ENCODE measurements around the gene INPPL1.

INPPL1 gene

DNA sequence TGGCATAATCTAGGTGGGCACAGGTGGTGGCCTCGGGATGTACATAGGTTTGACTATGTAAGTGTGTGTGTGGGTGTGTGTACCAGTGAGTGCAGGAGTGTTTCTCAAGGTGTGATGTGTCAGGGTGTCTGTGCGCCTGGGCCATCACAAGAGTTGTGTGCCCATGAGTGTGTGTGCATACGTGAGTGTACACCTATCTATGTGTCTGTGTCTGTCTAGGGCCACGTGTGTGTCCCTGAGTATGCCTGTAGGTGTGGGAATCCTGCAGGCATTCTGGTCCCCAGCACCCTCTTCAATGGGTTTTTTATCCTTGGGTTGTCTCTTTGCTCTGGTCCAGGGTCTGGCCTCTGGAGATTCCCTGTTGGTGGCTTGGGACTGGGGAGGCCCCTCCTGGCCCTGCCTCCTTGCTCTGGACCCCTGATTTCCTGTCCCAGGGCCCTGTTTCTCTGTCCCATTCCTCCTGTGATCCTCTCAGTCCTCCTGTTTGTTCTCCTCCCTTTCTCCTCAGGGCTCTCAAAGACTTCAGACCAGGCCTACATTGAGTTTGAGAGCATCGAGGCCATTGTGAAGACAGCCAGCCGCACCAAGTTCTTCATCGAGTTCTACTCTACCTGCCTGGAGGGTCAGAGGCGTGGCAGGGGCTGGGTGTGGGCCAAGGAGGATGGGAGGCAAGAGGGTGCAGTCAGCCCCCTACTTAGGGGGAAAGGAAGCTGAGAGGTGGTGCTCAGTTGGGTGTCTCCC, 9.4 kb downstream of the INPPL1 start:
- DNase-seq: no peak

DNA sequence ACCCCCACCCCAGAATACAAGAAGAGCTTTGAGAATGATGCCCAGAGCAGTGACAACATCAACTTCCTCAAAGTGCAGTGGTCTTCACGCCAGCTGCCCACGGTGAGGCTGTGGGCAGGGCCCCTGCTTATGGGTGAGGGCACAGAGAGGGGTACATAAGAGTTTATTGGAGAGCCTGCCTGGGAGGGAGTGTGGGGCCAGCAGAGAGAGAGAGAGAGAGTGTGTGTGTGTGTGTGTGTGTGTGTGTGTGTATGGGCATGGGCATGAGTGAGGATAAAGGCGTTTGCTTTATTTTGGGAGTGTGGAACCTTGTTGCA, 9.9 kb downstream of the INPPL1 start:
- no peak for DNase-seq

DNA sequence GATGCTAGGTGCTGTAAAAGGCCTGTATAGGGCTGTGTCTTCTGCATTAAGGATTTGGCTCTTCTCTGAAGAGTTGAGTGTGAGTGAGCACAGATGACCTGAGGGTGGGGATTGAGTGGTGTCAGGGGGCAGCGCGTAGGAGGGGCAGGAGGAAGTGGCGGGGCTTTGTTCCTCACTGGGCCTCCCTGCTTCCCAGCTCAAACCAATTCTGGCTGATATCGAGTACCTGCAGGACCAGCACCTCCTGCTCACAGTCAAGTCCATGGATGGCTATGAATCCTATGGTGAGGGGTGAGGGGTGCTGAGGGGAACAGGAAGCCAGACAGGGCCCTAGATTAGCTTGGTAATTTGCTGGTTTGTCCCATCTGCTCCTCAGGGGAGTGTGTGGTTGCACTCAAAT, 10.4 kb downstream of the INPPL1 start:
- DNase-seq: no peak

DNA sequence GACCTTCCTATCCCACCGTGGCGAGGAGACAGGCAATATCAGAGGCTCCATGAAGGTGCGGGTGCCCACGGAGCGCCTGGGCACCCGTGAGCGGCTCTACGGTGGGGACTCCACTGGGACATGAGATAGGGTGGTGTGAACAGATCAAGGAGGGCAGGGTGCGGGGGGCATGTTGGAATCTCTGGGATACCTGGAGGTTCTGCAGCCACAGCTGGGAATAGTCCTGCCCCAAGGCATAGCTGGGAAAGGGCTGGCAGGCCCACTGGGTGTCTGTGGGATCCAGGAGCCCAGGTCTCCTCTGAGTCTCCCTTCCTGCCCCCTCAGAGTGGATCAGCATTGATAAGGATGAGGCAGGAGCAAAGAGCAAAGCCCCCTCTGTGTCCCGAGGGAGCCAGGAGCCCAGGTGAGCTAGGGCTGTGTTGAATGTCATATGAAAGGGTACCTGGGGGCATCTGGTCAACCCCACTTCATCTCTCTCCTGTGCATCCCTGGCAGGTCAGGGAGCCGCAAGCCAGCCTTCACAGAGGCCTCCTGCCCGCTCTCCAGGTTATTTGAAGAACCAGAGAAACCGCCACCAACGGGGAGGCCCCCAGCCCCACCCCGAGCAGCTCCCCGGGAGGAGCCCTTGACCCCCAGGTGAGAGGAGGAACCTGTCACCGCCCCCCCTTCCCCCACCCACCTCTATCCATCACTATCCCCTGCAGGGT, 10.9 kb downstream of the INPPL1 start:
- no peak for DNase-seq

DNA sequence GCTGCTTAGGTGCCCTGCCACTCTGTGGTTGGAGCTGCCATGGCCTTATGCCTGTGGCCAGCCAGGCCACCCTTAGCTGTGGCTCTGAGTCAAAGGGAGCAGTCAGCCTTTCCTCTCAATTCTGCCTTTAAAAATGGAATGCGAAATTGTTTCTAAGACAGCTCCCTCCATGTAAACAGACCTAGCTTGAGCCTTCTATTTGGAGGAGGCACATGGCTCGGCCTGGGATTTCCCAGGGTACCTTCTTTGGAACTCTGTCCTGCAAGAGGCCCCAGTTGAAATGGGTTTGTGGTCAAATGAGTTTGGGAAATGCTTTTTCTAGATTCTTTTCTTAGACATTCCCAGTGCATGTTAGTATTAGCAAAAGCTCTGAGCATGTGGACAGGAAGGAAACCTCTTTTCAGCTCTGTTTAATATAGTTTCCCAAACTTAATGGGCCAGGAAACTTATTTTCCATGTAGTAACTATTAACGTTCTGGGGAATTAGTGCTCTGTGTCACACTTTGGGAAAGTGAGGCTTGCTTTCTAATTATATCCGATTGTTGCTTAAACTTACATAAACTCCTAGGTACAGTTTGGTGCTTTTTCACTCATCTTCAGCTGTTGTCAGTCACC, 11.6 kb downstream of the INPPL1 start:
- no peak for DNase-seq

DNA sequence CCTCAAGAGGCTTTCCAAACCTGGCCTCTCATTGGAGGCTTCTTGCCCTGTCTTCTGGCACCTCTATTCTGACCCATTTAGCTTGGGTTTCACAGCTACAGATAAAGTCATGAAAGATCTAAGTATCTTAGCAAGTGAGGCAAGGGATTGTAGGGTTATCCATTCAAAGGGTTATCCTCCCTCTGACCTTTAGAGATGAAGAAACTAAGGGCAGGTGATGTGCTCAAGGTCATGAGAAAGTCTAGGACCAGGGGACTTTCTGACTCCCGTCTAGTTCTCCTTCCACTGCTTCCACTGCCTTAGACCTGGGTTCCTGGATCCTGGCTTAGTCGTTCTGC, 12.2 kb downstream of the INPPL1 start:
- DNase-seq: no peak

DNA sequence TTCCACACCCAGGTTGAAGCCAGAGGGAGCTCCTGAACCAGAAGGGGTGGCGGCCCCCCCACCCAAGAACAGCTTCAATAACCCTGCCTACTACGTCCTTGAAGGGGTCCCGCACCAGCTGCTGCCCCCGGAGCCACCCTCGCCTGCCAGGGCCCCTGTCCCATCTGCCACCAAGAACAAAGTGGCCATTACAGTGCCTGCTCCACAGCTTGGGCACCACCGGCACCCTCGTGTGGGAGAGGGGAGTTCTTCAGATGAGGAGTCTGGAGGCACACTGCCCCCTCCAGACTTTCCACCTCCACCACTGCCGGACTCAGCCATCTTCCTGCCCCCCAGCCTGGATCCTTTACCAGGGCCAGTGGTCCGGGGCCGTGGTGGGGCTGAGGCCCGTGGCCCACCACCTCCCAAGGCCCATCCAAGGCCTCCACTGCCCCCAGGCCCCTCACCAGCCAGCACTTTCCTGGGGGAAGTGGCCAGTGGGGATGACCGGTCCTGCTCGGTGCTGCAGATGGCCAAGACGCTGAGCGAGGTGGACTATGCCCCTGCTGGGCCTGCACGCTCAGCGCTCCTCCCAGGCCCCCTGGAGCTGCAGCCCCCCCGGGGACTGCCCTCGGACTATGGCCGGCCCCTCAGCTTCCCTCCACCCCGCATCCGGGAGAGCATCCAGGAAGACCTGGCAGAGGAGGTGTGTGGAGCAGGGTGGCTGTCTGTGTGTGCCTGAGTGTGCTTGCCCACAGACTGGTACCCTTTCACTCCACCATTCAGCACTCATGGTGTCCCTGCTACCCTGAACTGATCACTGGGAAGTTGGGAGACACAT, 12.8 kb downstream of the INPPL1 start:
- DNase-seq: no peak

DNA sequence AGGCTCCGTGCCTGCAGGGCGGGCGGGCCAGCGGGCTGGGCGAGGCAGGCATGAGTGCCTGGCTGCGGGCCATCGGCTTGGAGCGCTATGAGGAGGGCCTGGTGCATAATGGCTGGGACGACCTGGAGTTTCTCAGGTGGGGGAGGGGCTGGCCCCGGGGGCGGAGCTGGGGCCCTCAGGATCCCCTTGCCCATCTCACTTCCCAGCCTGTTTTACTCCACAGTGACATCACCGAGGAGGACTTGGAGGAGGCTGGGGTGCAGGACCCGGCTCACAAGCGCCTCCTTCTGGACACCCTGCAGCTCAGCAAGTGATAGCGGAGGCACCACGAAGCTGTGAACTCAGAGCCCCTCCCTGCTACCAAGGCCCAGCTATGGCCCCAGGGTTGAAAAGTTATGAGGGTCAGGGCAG, 13.5 kb downstream of the INPPL1 start:
- DNase-seq: peak; percentile 32

DNA sequence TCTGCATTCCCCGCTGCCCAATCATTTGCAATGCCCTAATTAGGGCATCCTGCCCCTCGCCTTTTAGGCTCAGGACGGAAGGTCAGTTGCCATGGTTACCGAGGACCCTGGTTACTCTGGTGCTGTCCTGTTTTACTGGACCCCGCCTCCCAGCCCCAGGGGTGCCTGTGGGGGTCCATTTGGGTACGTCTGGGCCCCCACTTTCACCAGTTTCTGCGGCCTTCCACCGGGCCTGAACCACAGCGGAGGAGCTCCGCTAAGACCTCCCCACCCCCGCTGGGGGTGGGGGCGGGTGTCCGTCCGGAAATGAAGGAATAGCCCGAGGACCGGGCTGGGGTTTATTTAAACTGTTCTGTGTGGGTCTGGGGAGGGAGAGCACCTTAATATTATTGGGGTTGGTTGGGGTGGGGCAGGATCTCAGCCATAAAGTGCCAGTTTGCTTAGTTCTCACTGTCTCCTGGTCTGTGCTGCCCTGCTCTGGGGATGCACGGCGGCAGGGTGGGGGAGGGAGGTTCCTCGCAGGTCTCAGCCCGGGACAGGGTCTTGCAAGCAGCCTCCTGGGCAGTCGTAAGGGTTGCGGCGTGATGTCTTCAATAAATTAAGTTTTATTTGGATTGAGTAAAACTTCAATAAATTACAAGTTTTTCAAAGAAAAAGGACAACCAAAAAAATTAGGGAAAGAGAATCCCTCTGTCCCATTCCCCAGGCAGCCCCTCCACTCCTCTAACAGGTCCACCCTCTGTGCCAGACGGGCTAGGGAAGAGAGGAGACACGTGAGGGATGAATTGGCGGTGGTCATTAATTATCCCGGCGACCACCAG, 14.1 kb downstream of the INPPL1 start:
- no peak for DNase-seq

DNA sequence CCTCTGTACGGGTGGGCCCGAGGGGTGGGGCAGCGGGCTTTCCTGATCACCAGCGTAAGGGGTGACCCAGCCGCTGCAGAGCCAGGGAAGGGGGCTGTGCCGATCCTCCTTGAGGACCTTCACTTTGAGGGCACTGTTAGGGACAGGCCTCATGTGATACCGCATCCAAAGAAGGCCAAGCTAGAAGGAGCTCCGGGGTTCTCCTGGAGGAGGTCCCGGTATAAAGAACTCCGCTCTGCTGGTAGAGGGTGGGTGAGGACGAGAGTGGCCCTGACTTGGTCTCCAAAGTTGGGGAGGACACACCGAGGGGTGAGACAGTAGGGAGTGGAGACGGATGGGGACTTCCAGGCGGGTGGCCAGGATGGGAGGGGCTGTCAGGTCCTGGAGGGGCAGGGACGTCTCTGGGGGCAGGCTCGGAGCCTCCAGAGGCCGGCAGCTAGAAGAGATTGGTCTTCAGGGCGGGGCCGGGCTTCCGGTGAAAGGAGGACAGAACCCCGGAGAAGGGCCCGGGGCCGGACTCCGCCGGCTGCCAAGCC, 14.8 kb downstream of the INPPL1 start:
- DNase-seq: no peak

DNA sequence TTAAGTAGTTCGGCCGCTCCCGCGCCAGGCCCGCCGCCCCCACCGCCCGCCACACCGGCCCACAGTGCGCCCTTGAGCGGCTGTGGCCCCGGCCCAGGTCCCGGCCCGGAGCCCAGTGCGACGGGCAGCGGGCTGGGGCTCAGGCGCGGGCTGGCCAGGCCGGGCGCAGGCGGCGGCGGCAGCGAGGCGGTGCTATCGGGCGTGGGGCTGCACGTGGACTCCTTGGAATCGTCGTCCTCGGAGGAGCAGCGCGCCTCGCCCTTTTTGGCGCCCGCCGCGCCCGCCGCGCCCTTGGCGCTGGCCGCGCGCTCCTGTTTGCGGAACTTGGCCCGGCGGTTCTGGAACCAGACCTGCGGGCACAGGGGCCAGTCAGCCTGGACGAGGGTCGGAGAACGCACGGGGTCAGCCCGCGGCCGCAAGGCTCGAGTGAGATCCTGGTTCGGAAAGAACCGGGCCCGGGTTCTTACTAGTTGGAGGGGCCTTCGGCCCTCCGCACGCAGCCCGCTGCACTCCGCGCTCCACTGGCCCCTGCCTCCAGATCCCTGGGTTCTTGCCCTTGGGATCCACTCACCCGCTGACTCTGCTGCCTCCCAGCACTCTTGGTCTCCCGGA, 15.4 kb downstream of the INPPL1 start:
- DNase-seq: no peak

DNA sequence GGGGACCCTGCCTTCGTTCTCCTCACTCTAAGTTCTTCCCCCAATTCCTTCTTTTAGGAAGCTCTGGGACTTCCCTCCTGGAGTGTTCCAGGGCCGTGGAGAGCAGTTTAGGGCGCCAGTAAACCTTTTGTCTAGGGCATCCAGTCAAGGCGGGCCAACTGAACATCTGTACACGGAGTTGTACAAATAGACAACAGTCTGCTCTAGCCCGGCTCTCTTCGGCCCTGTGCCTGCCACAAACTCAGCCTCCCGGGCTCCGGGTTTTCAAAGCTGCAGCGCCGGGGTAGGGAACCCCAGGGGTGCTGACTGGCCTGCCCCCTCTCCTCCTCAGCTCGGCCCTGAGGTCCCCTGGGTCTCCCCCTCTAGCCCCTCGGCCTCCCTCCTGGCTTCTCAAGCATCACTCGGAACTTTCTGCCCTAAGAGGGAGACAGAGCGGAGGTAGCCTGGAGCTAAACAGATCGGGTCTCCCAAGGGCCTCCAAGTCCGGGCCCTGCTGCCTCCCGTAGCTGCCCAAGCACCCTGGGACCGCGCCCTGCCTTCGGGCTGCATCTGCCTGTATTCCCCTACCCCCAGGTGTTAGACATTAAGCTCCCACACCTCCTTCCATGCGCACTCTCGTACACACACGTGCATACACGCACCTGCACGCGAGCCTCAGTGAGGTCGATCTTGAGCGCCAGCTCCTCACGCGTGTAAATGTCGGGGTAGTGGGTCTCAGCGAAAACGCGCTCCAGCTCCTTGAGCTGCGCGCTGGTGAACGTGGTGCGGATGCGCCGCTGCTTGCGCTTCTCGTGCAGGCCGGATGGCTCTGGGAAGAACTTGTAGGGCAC, 16.1 kb downstream of the INPPL1 start:
- peak; percentile 34 for DNase-seq

DNA sequence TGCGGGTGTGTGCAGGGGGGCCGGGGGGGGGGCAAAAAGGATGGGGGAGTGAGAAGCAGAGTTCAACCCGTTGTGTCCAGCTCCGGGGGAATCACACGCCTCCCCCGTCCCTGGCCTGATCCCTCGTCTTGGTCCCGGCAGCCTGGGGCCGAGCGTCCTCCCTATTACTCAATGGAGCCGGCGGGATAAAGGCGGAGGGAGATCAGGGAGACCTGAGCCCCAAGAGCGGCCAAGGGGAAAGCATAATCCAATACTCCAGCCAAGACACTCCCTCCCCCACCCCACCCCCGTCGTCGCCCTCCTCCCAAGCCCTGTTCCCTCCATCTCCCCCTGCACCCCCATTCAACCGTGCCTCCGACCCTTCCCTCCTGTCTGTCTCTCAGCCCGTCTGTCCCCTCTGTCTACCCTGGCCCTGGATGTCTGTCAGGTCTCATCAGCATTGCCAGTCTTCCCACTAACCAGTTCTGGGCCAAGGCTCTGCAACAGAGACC, 16.8 kb downstream of the INPPL1 start:
- DNase-seq: no peak

DNA sequence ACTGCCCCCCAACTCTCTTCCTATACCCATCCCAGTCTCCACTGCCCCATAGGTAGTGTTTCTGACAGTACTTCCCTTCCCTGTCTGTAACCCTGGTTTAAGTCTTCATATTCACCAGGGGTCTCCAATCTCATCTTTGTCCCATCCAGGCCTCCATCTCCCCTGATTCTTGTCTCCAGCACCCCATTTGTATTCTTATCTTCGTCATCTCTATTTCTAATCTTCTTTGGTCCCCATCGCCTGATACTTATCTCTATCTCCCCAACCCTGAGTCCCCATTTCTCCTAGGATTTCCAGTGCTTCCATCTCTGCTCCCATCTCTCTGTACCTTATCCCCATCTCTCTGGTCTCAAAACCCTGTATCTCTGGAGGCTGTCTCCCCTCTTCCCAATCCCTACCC, 17.6 kb downstream of the INPPL1 start:
- DNase-seq: no peak

DNA sequence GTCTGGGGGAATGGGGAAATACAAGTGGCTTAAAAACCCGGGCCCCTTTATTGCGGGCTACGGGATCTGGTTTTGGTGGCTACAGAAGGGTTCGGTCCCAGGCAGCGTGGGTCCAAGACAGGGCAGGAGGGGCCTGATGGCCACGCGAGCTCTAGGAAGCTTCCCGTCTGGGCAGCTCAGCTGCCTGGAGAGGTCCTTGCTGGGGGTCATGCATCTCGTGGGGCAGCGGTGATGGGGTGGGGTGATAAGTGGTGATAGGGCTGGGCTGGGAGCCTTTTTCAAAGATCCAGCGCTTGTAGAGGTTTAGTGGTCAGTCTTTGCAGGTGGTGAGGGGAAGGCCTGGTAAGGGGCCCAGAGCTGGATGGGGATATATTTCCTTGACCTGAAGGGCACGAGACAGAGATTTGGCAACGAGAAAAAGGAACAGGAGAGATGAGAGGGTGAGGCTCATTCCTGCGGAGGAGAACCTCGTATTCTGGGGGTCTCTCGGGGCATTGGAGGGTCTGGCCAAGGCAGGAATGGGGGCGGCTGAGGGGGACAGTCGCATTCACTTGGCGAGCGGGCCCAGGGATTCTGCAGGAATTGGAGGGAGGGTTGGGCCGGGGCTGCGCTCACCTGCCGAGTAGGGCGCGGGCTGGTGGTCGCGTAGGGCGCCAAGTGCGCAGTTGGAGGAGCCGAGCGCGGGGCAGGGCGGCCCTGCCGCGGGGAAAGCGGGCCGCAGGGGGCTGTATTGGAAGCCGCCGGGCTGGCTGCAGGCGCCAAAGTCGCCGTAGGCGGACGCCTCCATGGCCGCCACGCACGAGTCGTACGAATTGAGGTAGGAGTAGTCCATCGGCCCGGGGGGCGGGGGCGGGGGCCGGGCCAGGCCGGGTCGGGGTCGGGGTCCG, 18.8 kb downstream of the INPPL1 start:
- DNase-seq: no peak

DNA sequence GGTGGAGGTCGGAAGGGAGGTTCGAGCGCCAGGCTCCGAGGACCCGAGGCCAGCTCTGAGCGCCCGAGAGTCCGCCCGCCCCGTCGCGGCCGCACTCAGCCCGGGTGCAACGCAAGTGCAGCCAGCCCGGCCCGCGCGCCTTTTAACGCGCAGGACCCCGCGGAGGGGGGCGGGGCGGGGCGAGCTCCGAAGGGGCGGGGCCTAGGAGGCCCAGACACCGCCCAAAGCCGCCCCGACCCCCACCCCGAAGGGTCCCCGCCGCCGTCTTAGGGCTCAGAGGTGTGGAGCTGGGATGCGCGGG, 19.4 kb downstream of the INPPL1 start, which contains the start of gene PHOX2A:
Gene PHOX2A, minus strand, starts transcription at position 117 of the 301 bp plus-strand sequence. CDS start 172 bp downstream, outside the sequence.
- no peak for DNase-seq

DNA sequence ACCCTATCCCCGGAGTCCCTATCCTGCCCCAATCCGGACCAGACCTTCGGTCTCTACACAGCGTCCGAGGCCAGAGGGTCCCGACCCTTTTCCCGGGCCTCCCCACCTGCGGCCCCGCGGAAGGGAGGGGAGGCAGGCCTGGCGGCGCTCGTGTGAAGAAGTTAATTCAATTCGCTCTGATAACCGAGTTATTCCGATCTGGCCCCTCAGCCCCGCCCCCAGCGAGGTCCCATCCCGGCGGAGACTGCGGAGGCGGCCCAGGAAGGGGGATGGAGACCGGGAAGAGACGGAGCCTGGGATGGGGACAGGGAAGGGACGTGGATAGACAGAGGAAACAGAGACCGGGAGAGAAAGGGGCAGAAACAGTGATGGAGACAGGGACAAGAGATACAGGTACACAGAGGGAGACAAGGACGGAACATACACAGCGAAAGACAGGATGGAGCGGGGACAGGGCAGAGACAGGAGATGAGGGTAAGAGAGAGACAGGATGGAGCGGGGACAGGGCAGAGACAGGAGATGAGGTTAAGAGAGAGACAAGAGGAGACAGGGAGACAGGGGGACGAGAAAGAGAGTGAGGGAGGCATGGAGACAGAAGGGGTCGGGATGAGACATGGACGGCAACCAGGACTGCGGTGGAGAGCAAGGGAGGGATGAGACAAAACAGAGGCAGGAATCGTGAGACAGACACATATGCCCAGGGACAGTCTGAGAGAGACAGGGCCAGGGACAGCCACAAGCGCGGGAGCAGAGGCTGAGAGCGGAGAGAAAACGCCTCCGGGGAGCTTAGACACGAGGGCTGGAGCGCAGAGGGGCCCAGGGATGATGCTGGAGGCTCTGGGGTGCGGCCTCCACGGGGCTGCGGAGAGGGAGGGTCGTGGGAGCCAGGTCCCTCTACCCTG, 20.0 kb downstream of the INPPL1 start:
- DNase-seq: no peak

DNA sequence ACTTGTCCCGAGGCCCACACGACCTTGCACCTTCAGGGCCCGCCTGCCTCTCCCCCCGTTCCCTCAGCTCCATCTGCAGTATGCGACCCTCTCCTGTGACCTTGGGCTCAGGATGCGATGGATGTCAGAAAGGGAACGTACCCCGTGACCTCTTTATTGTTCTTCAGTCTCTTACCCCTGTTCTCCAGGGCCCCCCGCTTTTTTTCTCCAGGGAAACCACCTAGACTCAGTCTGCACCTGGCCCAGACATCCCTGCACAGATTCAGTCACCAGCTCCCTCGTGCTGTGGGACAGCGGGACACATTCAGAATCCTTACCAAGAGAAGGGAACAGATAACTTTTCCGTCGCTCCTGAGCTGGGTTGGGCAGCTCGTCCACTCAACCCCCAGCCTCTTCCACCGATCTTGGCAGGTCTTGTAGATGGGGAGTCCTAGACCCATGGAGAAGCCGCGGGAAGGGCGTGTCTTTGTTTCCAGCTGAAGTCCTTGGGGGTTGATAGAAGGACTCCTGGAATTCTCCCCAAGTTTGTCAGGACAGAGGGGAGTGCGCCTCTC, 20.8 kb downstream of the INPPL1 start:
- DNase-seq: no peak
